Posterior vena cava (tissue), 2 donors: ENCODE measurements around the gene SLC24A4. TPM values are rescaled to one million over a fixed set of nuclear protein-coding genes. Genes with fewer than 3 reads are reported as not detected.
A peak's percentile ranks its signal among the peaks of the same experiment; 100 is the strongest.

ENCODE experiments used
- DNase-seq: peaks from one replicate; pipeline ENCODE4 v3.0.0-alpha.2; 2020; ENCODE audit warnings: low spot score
- intact Hi-C, 2 donors: fragments of 100-400 bp; cut with DNase I; formaldehyde crosslinking; loops; one replicate each; pipeline versions ENCODE4 v1.14.1 to v1.14.2; 2022 to 2023
- total RNA-seq, 2 donors: library from RNA; stranded (reverse); fragmentation: NEBNext Ultra II Directional; extraction: Animal tissue kit (Norgen Biotek cat#: 25700); gene quantifications; one replicate each; pipeline ENCODE4 v1.2.1, GENCODE V29; 2021
- donor health status: DM: yes; HTN: yes; CAD: no.
- donor health status: DM: yes; HTN: yes; CAD: no.

Gene SLC24A4
- total RNA-seq, 2 donors from 2014 or later: 0.67 to 1.2 TPM

- DNase-seq: no peak
- intact Hi-C loops: no loop called here
These were observed 94.8 kb downstream of the SLC24A4 start for GRCh38 chr14:92417759-92418158.

GRCh38 chr14:92421751-92422150 lies 98.8 kb downstream of the SLC24A4 start:
- intact Hi-C loops: no loop called here

DNA sequence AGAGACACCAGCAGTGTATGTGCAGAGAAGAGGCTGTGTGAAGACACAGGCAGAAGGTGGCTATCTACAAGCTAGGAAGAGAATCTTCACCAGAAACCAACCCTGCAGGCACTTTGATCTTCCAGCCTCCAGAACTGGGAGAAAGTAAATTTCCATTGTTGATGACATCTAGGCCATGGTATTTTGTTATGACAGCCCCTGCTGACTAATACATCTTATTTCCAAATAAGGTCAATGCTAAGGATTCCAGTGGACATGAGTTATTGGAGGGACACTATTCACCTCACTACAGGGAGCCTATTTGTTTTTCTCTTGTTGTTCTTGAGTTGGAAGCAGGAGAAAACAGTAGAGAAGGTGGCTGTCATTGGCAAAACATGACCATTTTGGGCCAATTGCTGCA lies 102.1 kb downstream of the SLC24A4 start:
- intact Hi-C loops: no loop called here
- no peak for DNase-seq

More at GRCh38 chr14:92421751-92422150, 98.8 kb downstream of the SLC24A4 start:
- DNase-seq: no peak

DNA sequence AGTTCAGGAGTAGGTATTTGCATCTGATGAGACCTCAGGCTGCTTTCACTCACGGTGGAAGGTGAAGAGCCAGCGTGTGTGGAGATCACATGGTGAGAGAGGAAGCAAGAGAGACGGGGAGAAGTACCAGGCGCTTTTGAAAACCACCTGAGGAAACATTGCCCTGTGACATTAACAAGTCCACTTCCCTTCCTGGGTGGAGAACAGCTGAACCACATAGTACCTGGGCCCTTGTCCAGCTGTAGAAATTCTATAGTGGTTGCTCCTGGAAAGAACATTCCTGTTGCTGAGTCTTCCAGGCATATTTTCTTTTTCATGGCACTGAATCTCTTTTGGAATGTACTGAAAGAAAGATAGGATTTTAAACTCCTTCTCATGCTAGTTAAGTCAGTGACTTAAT lies 103.3 kb downstream of the SLC24A4 start:
- intact Hi-C loops: no loop called here
- no peak for DNase-seq

GRCh38 chr14:92427096-92427495 lies 104.1 kb downstream of the SLC24A4 start:
- intact Hi-C loops: no loop called here
- DNase-seq: no peak

DNA sequence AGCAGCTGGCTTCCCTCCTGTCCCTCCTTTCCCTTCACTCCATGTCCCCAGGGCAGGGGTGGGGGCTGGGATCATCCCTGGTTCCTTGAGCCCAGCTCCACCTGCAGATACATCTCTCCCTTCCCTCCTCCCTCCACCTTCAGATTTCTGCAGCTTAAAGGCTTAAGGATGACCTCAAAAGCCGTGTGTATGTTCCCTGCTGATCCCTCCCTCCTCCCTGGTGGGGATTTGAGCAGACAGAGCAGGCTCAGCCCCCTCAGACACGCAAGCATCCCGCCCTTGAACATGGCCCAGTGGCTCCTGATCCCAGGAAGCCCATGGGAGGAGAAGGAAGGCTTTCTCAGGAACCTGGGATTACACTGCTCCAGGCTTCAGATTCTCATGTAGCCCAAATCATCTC lies 107.7 kb downstream of the SLC24A4 start:
- no peak for DNase-seq
- intact Hi-C loops: no loop called here

DNA sequence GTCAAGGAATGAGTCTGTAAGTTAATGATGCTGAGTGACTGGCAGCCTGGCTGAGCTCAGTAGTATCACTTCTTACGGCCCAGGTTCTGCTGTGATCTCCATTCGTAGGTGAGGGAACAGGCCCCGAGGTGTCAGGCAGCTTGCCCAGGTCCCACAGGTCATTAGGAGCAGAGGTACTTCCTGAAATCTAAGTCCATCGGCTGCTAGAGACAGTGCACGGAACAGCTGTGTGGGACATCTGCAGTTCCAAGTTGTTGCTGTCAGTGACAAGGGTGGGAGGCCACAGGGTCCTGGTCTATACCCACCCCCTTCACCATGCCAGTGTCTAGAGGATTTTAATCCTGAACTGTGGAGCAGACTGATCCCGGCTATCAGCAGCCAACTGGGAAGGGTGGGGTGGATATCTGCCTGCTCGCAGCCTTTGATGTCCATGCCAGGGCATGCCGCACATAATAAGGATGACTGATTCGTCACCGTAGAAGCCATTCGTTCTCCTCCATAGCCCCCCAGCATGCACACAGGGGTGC lies 108.3 kb downstream of the SLC24A4 start:
- intact Hi-C loops: no loop called here
- DNase-seq: no peak

DNA sequence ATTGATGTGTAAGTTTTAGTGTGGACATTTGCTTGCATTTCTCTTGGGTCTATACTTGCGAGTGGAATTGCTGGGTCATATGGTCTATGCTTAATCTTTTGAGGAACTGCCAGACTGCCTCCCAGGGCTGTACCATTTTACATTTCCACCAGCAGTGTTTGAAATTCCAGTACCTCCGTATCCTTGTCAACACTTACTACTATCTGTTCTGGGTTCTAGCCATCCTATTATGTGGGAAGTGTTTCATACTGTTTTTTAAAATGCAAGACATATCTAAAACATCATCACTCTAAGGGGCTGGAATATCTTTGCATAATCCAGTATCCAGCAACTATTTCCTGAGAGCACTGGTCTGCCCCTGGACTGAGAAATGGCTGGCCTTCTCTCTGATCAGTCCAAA lies 110.4 kb downstream of the SLC24A4 start:
- DNase-seq: no peak
- intact Hi-C loops: no loop called here

DNA sequence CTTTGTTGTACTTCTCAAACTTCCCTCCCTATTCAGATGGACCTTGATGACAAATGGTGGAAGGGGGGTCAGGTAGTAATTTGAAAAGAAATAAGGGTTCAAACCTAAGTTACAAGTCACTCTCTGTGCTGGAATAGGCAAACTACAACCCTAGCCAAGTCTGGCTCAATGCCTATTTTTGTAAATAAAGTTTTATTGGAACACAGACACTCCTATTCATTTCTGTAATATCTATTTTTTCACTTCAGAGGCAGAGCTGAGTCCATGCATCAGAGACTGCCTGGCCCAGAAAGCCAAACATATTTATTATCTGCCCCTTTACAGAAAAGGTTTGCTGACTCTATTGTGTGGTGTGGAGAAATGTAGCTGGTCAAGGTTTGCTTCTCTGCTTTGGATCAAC lies 112.2 kb downstream of the SLC24A4 start:
- intact Hi-C loops: no loop called here
- no peak for DNase-seq

GRCh38 chr14:92436115-92436776 lies 113.3 kb downstream of the SLC24A4 start:
- intact Hi-C loops: no loop called here

GRCh38 chr14:92437309-92437708 lies 114.3 kb downstream of the SLC24A4 start:
- intact Hi-C loops: no loop called here
- no peak for DNase-seq

More at GRCh38 chr14:92436115-92436776, 113.3 kb downstream of the SLC24A4 start:
- DNase-seq: no peak

- intact Hi-C loops: no loop called here
- DNase-seq: no peak
These were observed 114.8 kb downstream of the SLC24A4 start for GRCh38 chr14:92437729-92438285.

- no peak for DNase-seq
- intact Hi-C loops: no loop called here
These were observed 116.8 kb downstream of the SLC24A4 start for GRCh38 chr14:92439537-92440344.

- intact Hi-C loops: no loop called here
- no peak for DNase-seq
These were observed 117.5 kb downstream of the SLC24A4 start for GRCh38 chr14:92440345-92441003.

DNA sequence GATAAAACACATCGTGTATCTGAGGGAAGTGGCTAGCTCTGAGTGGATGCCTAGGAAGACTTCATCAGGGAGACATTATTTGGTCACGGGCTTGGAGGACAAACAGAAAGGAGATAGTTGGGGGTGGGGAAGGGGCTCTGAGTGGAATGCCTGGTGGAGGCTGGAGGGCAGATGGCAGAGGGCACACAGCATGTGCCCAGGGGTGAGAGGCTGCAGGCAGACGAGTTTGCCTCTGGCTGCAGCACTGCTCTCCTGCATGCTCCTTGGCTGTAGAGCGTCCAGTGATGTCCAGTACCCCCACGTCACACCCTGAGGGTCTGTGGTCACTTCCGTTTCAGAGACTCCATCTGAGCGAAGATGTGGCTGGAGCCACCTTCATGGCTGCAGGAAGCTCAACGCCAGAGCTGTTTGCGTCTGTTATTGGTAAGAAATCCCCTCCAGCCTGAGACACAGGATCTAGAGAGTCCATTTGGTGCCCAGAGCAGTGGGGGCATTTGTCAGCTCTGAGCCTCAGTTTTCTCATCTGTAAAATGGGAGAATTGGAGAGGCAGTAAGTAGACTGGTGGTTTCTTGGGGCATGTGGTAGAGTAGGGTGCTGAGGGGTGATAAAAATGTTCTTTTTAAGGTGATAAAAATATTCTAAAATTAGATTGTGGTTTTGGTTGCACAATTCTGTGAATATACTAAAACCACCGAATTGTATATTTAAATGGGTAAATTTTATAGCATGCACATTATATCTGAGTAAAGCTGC lies 119.0 kb downstream of the SLC24A4 start:
- intact Hi-C loops: no loop called here
- DNase-seq: no peak

DNA sequence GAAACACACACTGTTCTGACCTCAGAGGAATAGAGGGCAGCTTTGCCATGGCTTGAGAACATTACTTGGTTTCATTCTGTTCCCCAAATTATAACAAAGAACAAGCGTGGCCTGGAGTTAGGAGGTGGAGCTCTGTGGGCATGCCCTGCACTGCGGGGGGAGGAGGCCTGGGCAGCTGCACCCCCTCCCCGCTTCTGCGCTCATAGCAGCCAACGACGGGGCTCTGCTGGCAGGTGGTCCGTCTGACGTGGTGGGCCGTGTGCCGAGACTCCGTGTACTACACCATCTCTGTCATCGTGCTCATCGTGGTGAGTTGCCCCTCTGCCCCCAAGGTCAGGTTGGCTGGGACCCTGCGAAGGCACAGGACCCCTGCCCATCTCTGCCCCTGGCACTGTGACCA lies 120.2 kb downstream of the SLC24A4 start:
- DNase-seq: peak; percentile 79
- intact Hi-C loops: no loop called here

GRCh38 chr14:92443741-92444140 lies 120.8 kb downstream of the SLC24A4 start:
- intact Hi-C loops: no loop called here
- no peak for DNase-seq

GRCh38 chr14:92446771-92447170 lies 123.8 kb downstream of the SLC24A4 start:
- intact Hi-C loops: no loop called here
- DNase-seq: no peak
